Cerebellar nuclear complex (tissue), 1 donor: ENCODE measurements around the gene NPM1.

ENCODE experiments used
- DNase-seq, 2 experiments: peaks; one replicate each; lab custom pipeline; 2025; lab: John Stamatoyannopoulos, UW

Gene NPM1

GRCh38 chr5:171428168-171428696 lies 40.6 kb downstream of the NPM1 start:
- DNase-seq = no peak

DNA sequence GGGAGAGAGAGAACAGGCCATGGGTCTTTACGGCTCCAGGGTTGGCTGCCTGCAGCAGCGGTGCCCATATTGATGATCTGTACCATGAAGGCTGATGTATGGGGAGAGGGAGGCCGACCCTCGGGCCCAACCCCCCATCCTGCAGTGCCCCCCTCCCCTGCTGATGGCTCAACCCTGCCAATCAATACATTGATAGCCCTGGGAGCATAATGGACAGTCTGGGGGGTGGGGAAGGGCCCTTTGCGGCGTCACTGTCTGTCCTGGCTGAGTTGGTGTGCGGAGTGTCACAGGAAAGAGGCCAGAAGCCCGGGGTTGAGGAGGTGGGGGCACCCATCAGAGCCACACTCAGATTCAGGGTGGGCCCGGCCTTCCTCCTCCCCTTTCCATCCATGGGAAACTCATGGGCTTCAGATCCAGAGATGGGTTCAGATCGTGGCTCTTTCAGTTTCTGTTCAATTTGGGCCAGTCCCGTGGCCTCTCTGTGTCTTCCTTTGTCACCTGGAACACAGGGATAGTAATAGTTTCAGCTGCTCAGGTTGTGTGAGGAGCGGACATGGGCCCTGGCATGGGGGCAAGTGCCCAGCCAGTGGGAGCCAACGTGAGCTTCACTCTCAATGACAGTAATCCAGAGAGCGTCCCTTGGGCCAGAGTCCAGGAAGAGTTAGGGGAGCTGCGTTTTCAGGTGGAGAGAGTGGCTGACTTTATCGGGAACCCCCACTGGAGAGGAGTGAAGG lies 41.3 kb downstream of the NPM1 start:
- DNase-seq = no peak

DNA sequence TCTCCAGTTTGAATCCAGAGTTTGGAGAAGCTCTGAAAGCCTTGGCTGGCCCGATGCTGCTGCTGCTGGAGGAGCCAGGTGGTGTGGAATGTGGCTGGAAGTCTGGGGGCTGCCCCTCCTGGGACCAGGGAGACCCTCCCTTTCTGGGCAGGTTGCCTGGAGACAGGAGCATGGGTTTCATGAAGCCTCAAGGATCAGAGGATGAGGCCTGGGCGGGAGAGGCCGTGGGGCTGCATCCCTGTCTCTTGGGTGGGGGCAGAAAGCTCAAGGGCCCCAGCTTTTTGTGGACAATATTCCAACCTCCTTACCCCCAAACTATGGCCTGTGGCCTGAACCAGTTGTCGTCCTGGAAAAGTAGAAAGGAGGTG lies 41.9 kb downstream of the NPM1 start:
- no peak for DNase-seq

DNA sequence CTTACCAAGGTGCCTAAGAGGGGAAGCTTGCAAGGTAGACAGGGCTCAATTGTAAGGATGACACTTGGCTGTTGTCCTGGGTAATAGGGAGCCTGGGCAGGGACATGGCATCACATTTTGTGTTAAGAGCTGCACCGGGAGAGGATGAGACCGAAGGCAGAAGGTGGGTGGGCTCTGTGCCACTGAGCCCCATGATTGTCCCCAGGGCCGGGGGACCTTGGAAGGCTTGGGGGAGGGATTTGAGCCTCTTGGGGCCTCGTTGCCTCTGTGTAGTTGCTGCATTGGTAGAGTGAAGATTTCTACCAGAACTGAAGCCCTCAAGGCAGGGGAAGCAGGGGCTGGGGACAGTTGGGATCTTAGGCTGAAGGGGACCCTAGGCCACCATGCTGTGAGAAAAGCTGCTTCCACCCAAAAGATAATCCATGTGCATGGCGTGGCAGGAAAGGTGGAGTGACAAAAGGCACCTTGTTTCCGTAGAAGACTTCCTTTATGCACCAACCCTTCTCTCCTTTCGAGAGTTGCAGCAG lies 43.7 kb downstream of the NPM1 start:
- no peak for DNase-seq

DNA sequence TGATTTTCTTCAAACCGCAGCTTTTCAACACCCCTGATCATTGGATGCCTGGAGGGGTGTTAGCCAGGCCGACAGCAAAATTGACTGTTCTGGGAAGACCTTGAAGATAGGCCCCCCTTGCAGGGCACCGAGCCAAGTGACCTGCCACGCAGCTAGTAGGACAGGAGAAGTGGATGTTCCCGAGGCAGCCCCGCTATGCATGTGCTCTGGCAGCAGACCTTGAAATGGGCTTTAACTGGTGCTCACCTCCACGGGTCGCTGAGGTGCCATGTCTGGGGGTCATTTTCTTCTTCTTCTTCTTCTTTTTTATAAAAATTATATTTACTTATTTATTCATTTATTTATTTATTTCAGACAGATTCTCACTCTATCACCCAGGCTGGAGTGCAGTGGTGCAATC lies 44.4 kb downstream of the NPM1 start:
- DNase-seq = no peak

- DNase-seq = no peak
Observed at GRCh38 chr5:171432583-171433351, 45.1 kb downstream of the NPM1 start.

- DNase-seq = no peak
Observed at GRCh38 chr5:171433352-171433698, 45.7 kb downstream of the NPM1 start.

GRCh38 chr5:171433982-171434676 lies 46.5 kb downstream of the NPM1 start:
- DNase-seq = no peak

- no peak for DNase-seq
Observed at GRCh38 chr5:171434874-171435273, 47.2 kb downstream of the NPM1 start.

- DNase-seq = no peak
Observed at GRCh38 chr5:171435908-171436307, 48.3 kb downstream of the NPM1 start.

DNA sequence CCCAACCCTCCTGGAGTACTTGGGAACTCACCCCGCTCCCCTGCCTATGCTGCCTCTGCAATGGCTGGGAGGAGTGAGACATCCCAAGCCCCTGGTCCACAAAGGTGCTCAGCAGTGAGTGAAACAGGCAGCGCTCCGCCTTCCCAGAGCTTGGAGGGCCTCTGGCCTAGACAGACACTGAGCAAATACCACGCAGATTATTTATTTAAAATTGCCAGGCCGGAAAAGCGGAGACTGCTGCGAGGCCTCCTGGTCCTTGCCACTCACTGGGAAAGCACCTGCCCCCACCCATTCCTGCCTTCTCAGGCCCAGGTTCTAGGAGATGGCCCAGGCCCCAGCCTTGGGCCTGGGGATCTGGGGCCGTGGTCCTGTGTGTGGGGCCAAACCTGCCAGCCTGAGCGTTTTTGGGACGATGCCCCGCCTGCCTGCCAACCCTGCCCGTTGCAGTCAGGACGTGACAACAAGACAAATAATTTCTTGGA lies 49.2 kb downstream of the NPM1 start:
- DNase-seq = no peak

DNA sequence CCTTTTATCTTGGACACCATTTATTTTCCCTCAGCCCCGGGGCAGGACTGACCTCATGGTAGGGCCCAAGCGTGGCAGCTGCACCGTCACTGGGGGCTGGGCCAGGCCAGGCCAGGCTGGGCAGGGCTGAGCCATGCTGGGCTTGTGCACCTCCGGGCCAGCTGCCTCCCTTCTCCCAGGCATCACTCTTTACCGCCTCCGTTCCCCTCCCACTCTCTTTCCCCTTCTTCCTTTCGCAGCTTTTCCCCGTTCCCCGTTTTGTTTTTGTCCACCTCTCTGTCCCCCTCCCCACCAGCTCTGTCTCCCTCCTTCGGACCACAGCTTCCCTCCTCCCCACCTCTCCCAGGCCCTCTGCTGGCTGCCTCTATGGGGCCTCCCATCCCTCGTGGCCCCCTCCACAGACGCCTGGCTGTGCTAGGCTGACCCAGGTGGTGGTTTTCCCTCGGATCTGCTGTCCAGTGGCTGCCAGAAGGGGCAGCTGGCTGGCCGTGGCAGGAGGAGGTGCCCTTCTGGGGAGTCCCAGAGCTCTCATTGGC lies 49.7 kb downstream of the NPM1 start:
- no peak for DNase-seq

DNA sequence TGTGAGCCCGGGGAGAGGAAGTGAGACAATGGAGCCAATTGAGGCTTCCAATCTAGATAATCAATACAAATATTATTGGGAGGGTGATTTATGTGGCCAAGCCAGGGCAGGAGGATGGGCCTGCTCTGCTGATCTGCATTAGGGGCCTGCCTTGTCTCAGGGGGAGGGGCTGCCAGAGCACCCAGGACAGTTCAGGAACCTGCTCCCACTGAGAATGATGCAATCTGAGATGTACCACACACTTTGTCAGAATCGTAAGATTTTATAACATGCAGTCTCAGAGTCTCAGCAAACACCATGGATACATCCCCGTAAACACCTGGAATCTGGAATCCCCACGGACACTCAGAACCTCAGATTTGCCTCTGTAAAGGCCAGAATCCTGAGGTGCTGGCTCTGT lies 51.1 kb downstream of the NPM1 start:
- DNase-seq = no peak

DNA sequence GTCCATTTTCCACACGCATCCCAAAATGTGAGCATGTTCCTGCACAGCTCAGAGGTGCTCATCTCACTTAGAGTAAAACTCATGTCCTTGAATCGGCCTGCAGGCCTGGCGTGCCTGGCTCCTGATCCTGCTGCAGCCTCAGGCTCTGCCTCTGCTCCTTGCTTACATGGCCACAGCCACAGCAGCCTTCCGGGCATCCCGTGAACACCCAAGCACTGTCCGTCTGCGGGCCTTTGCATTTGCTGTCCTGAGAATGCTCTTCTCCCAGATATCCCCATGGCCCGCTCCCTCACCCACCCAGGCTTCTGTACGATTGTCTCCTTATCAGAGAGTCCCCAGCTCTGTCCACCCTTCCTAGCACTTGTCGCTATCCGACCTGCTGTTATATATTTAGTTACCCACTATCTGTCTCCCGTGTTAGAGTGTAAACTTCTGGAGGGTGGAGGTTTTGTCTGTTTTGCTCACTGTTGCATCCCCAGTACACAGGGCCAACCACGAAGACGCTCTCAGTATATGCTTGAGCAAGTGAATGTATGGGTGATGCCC lies 53.7 kb downstream of the NPM1 start:
- no peak for DNase-seq

GRCh38 chr5:171442287-171443042 lies 54.8 kb downstream of the NPM1 start:
- no peak for DNase-seq

DNA sequence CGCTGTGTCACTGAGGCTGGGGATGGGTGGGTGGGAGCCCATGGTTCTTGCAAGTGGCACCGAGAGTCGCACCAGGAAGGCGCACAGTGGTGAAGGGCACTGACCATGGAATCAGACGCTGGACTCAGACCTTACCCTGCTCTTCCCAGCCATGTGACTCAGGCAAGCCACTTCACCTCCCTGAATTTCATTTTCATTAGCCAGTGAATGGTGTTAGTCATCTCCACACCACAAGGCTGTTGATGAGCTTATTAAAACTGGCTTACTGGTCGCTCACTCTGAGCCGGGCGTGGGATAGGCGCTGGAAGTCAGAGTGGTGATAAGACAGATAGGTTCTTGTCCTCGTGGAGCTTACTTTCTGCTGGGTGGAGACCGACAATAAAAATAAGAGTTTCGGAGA lies 56.9 kb downstream of the NPM1 start:
- DNase-seq = no peak

- DNase-seq = no peak
Observed at GRCh38 chr5:171445644-171446516, 58.2 kb downstream of the NPM1 start.

DNA sequence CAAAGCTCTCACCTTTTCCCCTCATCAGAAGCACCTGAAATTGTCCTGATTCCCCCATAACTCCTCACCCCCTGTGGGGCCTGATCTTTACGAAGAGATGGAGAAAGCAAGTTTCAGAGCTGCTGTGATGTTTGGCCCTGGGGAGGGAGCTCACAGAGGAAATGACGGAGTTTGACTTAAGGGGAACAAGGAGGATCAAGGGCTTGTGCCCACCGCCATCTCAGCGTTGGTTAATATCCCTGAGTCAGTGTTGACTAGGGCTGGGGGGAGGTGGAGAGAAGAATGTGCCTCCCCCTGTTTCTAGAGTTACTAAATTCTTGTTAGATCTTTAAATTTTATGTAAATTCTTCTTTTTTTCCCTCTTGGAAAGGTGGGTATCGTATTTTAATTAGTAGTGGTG lies 59.6 kb downstream of the NPM1 start:
- no peak for DNase-seq

DNA sequence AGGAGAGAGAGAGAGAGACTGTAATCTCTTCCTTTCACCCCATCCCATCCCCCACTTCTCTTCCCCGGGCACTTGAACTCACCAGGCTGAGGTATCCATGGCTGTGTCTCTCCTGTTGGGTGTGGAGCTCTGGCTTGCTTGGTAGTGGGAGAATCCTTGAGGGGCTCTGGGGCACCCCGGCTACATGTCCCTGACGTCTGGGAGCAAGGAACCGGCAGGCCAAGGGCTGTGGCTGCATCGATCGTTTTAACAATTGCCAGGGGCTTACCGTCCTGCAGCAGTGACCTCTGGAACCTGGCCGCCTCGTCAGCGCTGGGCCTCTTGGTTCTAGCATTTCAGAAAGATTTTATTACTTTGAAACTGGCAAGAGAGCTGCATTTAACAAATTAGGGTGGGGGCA lies 61.8 kb downstream of the NPM1 start:
- no peak for DNase-seq
